H9 (cell line): Measurements from ENCODE around the gene GBA2. TPM values are rescaled to one million over a fixed set of nuclear protein-coding genes. Genes with fewer than 3 reads are reported as not detected.
A peak's percentile ranks its signal among the peaks of the same experiment; 100 is the strongest.

Experiments used
- DNase-seq: peaks from one replicate; pipeline ENCODE4 v3.0.0-alpha.2; 2017
- H2AFZ ChIP-seq: one replicate; pipeline ENCODE4 v1.6.1; 2013; ENCODE audit warnings: mild to moderate bottlenecking, low read length, control low read depth, moderate library complexity
- H2AK5ac ChIP-seq: 2 replicates; pipeline ENCODE4 v1.6.1; 2013; ENCODE audit warnings: low read length, control low read depth, mixed read lengths; ENCODE audit not compliant: insufficient read length
- H2BK120ac ChIP-seq: one replicate; pipeline ENCODE4 v1.6.1; 2013; ENCODE audit warnings: low read depth, mild to moderate bottlenecking, low read length, control low read depth, inconsistent platforms; ENCODE audit not compliant: poor library complexity, severe bottlenecking
- H2BK12ac ChIP-seq: 2 replicates; pipeline ENCODE4 v1.6.1; 2013; ENCODE audit warnings: low read length, control low read depth, mixed read lengths, low read depth; ENCODE audit not compliant: insufficient read length
- H2BK15ac ChIP-seq: 2 replicates; pipeline ENCODE4 v1.6.1; 2013; ENCODE audit warnings: low read depth, low read length, control low read depth
- H2BK20ac ChIP-seq: one replicate; pipeline ENCODE4 v1.6.1; 2013; ENCODE audit warnings: low read depth, mild to moderate bottlenecking, low read length, control low read depth, inconsistent platforms; ENCODE audit not compliant: poor library complexity, severe bottlenecking
- H2BK5ac ChIP-seq: 2 replicates; pipeline ENCODE4 v1.6.1; 2013; ENCODE audit warnings: low read length, control low read depth, mixed read lengths; ENCODE audit not compliant: insufficient read length
- H3K14ac ChIP-seq: 2 replicates; pipeline ENCODE4 v1.6.1; 2013; ENCODE audit warnings: low read length, control low read depth; ENCODE audit not compliant: insufficient read depth
- H3K18ac ChIP-seq: 2 replicates; pipeline ENCODE4 v1.6.1; 2013; ENCODE audit warnings: low read depth, mild to moderate bottlenecking, mixed read lengths, low read length, control low read depth; ENCODE audit not compliant: insufficient read length
- H3K23ac ChIP-seq: 2 replicates; pipeline ENCODE4 v1.6.1; 2013; ENCODE audit warnings: low read length, control low read depth, mixed read lengths, low read depth; ENCODE audit not compliant: insufficient read length
- H3K23me2 ChIP-seq: 2 replicates; pipeline ENCODE4 v1.6.1; 2013; ENCODE audit warnings: low read depth, mild to moderate bottlenecking, mixed read lengths, low read length, control low read depth; ENCODE audit not compliant: insufficient read length, poor library complexity, severe bottlenecking
- H3K27ac ChIP-seq: 2 replicates; pipeline ENCODE4 v1.5.1; 2013; ENCODE audit warnings: low read length, control low read depth, mixed read lengths, low read depth; ENCODE audit not compliant: insufficient read length
- H3K27me3 ChIP-seq: 2 replicates; pipeline ENCODE4 v1.6.1; 2013; ENCODE audit warnings: low read length, control low read depth, inconsistent platforms; ENCODE audit not compliant: insufficient read depth
- H3K4ac ChIP-seq: 2 replicates; pipeline ENCODE4 v1.6.1; 2013; ENCODE audit warnings: low read depth, mild to moderate bottlenecking, control low read depth, inconsistent platforms, low read length, moderate library complexity
- H3K4me1 ChIP-seq: 2 replicates; pipeline ENCODE4 v1.6.1; 2013; ENCODE audit warnings: low read length, control low read depth, inconsistent platforms; ENCODE audit not compliant: insufficient read depth
- H3K4me2 ChIP-seq: 2 replicates; pipeline ENCODE4 v1.6.1; 2013; ENCODE audit warnings: low read length, control low read depth, mixed read lengths; ENCODE audit not compliant: insufficient read length, insufficient read depth
- H3K56ac ChIP-seq: 2 replicates; pipeline ENCODE4 v1.6.1; 2013; ENCODE audit warnings: low read depth, mild to moderate bottlenecking, mixed read lengths, low read length, control low read depth; ENCODE audit not compliant: insufficient read length
- H3K79me1 ChIP-seq: 2 replicates; pipeline ENCODE4 v1.6.1; 2013; ENCODE audit warnings: low read depth, mild to moderate bottlenecking, moderate library complexity, low read length, control low read depth, inconsistent platforms; ENCODE audit not compliant: insufficient read depth, poor library complexity, severe bottlenecking
- H3K79me2 ChIP-seq: 2 replicates; pipeline ENCODE4 v1.6.1; 2013; ENCODE audit warnings: low read length, control low read depth, inconsistent platforms; ENCODE audit not compliant: insufficient read depth
- H3K9ac ChIP-seq: 2 replicates; pipeline ENCODE4 v1.6.1; 2013; ENCODE audit warnings: low read length, control low read depth, mixed read lengths; ENCODE audit not compliant: insufficient read length; ENCODE audit errors: extremely low read depth
- H3K9me3 ChIP-seq: one replicate; pipeline ENCODE4 v1.6.1; 2013; ENCODE audit warnings: low read depth, low read length, inconsistent platforms; ENCODE audit not compliant: control insufficient read depth
- H3T11ph ChIP-seq: one replicate; pipeline ENCODE4 v1.6.1; 2013; ENCODE audit warnings: mild to moderate bottlenecking, low read length, control low read depth, inconsistent platforms
- H4K20me1 ChIP-seq: one replicate; pipeline ENCODE4 v1.6.1; 2013; ENCODE audit not compliant: control insufficient read depth, insufficient read length, insufficient read depth
- H4K5ac ChIP-seq: 2 replicates; pipeline ENCODE4 v1.6.1; 2013; ENCODE audit warnings: low read depth, mild to moderate bottlenecking, mixed read lengths, low read length, control low read depth; ENCODE audit not compliant: insufficient read length
- H4K8ac ChIP-seq: replicated peaks from 2 replicates; pipeline ENCODE4 v1.6.1; 2013; ENCODE audit warnings: low read length, control low read depth, mixed read lengths, low read depth; ENCODE audit not compliant: insufficient read length
- H4K91ac ChIP-seq: 2 replicates; pipeline ENCODE4 v1.6.1; 2013; ENCODE audit warnings: low read depth, mild to moderate bottlenecking, moderate library complexity, mixed read lengths, low read length, control low read depth; ENCODE audit not compliant: insufficient read length
- H3K27ac Mint-ChIP-seq, 3 experiments: 2 replicates in 2 of 3; 3 replicates in 1 of 3; pipeline ENCODE4 v1.8.0; 2020 to 2021; ENCODE audit warnings: mixed read lengths in 3 of 3, mild to moderate bottlenecking in 1 of 3, moderate library complexity in 1 of 3
- H3K27me3 Mint-ChIP-seq: 2 replicates; pipeline ENCODE4 v1.8.0; 2021; ENCODE audit warnings: low read depth, mild to moderate bottlenecking, moderate library complexity, mixed read lengths
- H3K36me3 Mint-ChIP-seq, 3 experiments: 2 replicates in 2 of 3; 3 replicates in 1 of 3; pipeline ENCODE4 v1.8.0; 2020 to 2021; ENCODE audit warnings: low read depth in 3 of 3, mixed read lengths in 3 of 3; ENCODE audit not compliant: insufficient read depth in 1 of 3
- H3K4me1 Mint-ChIP-seq, 2 experiments: 2 replicates each; pipeline ENCODE4 v1.8.0; 2020; ENCODE audit warnings: mixed read lengths in 2 of 2
- H3K4me3 Mint-ChIP-seq, 2 experiments: 2 replicates in 1 of 2; 3 replicates in 1 of 2; pipeline ENCODE4 v1.8.0; 2020 to 2021; ENCODE audit warnings: mild to moderate bottlenecking in 2 of 2, mixed read lengths in 2 of 2, moderate library complexity in 1 of 2
- H3K9me3 Mint-ChIP-seq, 2 experiments: 2 replicates in 1 of 2; 3 replicates in 1 of 2; pipeline ENCODE4 v1.8.0; 2020; ENCODE audit warnings: mild to moderate bottlenecking in 2 of 2, mixed read lengths in 2 of 2, moderate library complexity in 1 of 2
- WGBS: extraction: QIAGEN DNeasy Blood & Tissue Kit; methylation state at CpG from one replicate; pipeline ENCODE4 v1.1.7; 2013; ENCODE audit warnings: missing lambda C conversion rate, low lambda C conversion rate, mixed read lengths; ENCODE audit not compliant: insufficient read length; ENCODE audit errors: extremely low coverage; 5-methylcytosine and 5-hydroxymethylcytosine counted together
- total RNA-seq: library from RNA; stranded (reverse); gene quantifications from 2 replicates; pipeline ENCODE4 v1.2.1, GENCODE V29; 2021
- TF ChIP-seq, protein P1 (sequence below): fragments of 200-600 bp; sonication (generic); conservative IDR thresholded peaks from 3 replicates; pipeline ENCODE4 v1.8.0; 2021; ENCODE audit warnings: antibody characterized with exemption, mild to moderate bottlenecking

GBA2 gene
- total RNA-seq, 1 experiment from 2014 or later: 103 TPM

GRCh38 chr9:35746583-35746982, 2.4 kb downstream of the GBA2 start:
- no peak overlapping the region for H4K8ac ChIP-seq
- H3K4ac ChIP-seq: no peak overlapping the region
- H4K20me1 ChIP-seq: no peaks in the 10 kb centered on the region
- peaks cover 19% of the 10 kb centered on the region for H3K79me1 ChIP-seq
- Mint-ChIP-seq H3K4me1 (peaks cover 28% of the 10 kb centered on the region in 2 experiments), H3K36me3 (peaks cover 21 to 65% (median 58%) of the 10 kb centered on the region in 3 experiments; a peak in 6 of 7 replicates), H3K27ac (no peak overlapping the region), H3K9me3 (no peaks in the 10 kb centered on the region), H3K4me3 (peak overlapping the region; percentile 93 to 95), H3K27me3 (no peaks in the 10 kb centered on the region)
- H2BK12ac ChIP-seq: no peak overlapping the region
- no peak overlapping the region for H4K5ac ChIP-seq
- H3K4me1 ChIP-seq: peaks cover 3% of the 10 kb centered on the region; the same call in 1 of the 2 replicates
- H3K18ac ChIP-seq: no peak overlapping the region
- no peak overlapping the region for H2BK15ac ChIP-seq
- no peaks in the 10 kb centered on the region for H3K27me3 ChIP-seq
- no peak overlapping the region for H2BK120ac ChIP-seq
- no peak overlapping the region for H4K91ac ChIP-seq
- H3K27ac ChIP-seq: no peak overlapping the region
- TF ChIP-seq, protein P1, sequence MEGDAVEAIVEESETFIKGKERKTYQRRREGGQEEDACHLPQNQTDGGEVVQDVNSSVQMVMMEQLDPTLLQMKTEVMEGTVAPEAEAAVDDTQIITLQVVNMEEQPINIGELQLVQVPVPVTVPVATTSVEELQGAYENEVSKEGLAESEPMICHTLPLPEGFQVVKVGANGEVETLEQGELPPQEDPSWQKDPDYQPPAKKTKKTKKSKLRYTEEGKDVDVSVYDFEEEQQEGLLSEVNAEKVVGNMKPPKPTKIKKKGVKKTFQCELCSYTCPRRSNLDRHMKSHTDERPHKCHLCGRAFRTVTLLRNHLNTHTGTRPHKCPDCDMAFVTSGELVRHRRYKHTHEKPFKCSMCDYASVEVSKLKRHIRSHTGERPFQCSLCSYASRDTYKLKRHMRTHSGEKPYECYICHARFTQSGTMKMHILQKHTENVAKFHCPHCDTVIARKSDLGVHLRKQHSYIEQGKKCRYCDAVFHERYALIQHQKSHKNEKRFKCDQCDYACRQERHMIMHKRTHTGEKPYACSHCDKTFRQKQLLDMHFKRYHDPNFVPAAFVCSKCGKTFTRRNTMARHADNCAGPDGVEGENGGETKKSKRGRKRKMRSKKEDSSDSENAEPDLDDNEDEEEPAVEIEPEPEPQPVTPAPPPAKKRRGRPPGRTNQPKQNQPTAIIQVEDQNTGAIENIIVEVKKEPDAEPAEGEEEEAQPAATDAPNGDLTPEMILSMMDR: no peak
- H3K23me2 ChIP-seq: peaks cover 18% of the 10 kb centered on the region
- H2BK5ac ChIP-seq: no peak overlapping the region
- peak overlapping the region; percentile 45 for H3K9ac ChIP-seq
- no peak for DNase-seq
- H3K23ac ChIP-seq: no peak overlapping the region
- WGBS: no CpG with 5 or more reads among the region's 3 CpGs
- H3T11ph ChIP-seq: no peak overlapping the region
- H2AK5ac ChIP-seq: no peak overlapping the region
- no peak overlapping the region for H3K56ac ChIP-seq
- H2AFZ ChIP-seq: no peak overlapping the region
- no peak overlapping the region for H3K14ac ChIP-seq
- H3K4me2 ChIP-seq: peak overlapping the region; percentile 98
- no peak overlapping the region for H2BK20ac ChIP-seq
- H3K79me2 ChIP-seq: peaks cover 21% of the 10 kb centered on the region
- no peaks in the 10 kb centered on the region for H3K9me3 ChIP-seq
